Hindlimb muscle (tissue), 1 donor: ENCODE results near the gene HSD17B8. TPM values are rescaled to one million over a fixed set of nuclear protein-coding genes. Genes with fewer than 3 reads are reported as not detected.

ENCODE experiments used
- DNase-seq: peaks from one replicate; pipeline ENCODE4 v3.0.0-alpha.2; 2013
- polyA plus RNA-seq: library from polyadenylated mRNA; unstranded; fragments of 120-200 nt; gene quantifications from one replicate; pipeline ENCODE4 v1.2.1, GENCODE V29; 2013; ENCODE audit not compliant: insufficient read length

HSD17B8 gene
- 11.5 TPM for polyA plus RNA-seq

DNA sequence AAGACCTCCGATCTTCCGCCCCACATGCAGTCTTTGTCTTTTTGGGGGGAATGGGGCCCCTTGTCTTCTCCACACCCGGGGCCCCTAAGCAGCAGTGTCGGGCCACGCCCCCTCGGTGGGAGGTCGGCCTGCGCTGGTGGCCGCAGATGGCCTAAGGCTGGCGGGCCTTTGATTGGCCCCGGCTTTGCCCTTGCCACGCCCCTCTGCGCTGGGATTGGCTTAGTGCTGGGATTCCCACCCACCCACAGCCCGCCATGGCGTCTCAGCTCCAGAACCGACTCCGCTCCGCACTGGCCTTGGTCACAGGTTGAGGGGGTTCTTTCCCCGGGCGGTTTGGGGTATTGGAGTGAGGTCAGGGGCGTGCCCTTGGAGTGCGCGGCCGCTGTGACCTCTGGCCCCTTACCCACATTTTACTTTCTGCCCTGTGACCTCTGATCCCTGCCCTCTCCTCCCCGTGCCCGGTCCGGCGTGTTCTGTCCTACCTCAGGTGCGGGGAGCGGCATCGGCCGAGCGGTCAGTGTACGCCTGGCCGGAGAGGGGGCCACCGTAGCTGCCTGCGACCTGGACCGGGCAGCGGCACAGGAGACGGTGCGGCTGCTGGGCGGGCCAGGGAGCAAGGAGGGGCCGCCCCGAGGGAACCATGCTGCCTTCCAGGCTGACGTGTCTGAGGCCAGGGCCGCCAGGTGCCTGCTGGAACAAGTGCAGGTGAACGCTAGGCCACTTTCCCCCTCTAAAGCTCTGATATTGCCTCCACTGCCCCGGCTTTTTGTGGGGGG lies at the start of gene HSD17B8:
Gene HSD17B8, plus strand, starts transcription at position 241 of the 776 bp plus-strand sequence. Its CDS starts 14 bp downstream, at position 255.
- peak; percentile 92 for DNase-seq

DNA sequence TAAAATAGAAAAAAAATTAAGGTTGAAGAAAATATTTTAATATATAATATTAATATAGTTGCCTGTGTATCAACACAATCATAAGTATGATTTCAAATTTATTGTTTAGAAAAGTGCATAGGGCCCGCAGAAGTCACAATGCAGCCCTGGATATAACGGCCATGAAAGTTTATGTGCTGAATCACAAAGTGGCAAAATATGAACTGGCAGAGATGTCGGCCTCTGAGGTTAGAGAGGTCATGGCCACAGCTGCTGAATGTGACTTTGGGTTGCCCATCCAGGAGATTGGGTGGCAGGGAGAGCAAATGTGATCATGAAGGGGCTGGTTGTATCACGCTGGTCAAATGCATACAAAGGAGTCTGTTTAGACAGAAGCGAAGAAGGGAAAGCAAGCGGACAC lies 47.9 kb upstream of the HSD17B8 start:
- no peak for DNase-seq

DNA sequence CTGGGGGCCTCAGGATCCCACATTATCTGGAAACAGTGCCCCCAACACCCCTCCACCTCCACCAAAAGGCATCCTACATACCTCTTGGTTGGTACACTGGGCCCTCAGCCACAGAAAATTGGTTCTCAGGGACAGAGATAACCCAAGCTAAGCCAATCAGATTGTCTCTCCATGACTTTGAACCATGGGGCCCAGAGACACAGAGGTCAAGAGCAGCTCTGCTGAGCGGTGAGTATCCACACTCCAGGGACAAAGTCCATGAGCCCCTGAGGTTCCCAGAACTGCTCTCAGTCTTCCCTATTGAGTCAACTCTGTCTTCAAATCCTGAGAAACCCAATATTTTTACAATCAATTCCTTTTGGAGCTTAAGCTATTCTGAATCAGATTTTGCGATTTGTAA lies 47.5 kb upstream of the HSD17B8 start:
- DNase-seq: no peak

DNA sequence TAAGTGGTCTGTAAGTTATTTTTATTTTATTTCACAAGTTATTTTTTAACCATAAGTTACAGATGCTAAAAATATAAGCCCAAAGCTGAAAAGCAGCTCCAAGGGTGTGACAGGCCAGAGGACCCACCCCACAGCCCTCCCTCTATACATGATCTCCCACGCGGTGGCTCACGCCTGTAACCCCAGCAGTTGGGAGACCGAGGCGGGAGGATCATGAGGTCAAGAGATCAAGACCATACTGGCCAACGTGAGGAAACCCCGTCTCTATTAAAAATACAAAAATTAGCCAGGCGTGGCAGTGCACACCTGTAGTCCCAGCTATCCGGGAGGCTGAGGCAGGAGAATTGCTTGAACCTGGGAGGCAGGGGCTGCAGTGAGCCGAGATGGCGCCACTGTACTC lies 44.4 kb upstream of the HSD17B8 start:
- no peak for DNase-seq

DNA sequence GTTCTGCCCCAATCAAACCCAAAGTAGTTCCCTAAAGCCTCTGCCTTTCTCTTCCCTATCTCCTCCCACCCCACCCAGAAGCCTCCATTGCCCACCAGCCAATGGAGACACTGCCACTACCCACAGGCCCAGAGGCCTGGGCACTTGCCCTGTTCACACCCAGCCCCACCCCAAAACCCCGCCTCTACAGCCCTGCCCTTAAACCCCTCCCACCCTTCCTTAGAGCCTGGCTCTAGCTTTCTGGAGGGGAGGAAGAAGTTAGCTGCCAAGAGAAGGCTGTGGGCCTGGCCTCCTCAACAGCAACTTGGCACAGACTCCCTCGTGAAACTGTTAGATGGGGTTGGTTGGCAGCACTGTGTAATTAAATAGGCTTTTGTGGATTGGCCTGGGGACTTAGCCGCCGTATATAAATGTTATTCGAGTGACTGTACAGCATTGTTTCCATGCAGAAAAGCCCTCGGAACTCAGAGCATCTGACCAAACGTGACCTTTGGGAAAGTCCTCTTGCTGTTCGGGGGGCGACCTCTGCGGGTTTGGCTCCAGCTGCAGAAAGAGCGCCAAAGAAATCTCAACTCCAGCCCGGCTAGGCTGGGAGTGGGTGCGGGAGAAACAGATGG lies 43.6 kb upstream of the HSD17B8 start:
- peak; percentile 70 for DNase-seq

DNA sequence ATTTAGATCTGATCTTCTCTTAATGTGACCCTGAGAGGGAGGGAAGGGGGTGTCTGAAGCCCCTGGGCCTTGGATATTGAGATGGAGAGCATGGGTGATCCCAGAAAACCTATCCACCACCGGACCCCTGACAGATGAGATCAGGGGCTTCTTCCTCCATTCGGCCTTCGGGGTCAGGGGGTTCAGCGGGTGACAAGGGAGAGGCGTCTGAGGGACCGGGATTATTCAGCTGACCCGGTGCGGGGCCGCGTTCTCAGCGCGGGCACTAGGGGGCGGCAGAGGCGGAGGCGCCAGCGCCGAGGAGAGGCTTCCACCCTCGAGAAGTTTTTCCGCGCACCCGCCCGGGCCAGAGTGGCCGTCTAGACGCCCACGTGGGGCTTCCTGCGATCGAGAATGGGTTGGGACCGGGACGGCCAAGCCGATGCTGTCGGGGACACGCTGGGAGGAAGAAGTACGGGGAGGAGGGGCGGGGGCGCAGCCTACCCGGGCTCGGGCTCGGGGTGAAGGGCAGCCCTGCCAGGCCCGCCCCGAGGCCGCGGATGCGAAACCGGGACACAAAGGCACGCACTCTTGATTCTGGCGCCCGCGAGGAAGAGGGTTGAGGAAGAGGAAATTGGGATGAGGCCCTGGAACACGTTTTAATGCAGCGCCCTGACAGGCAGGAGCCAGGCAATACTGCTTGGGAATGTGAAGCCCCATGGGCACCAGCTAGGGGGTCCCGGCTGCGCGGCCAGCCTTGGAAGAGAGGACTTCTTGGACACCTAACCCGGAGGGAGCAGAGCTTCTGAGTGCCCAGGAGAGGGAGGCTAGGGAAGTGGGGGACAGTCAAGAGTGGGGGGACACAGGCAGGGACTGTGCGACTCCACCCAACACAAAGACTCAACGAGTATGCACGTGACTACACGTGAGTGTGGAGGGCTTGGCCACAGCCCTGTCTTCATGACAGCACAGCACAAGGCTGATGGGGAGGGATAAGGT lies 42.8 kb upstream of the HSD17B8 start:
- peak; percentile 83 for DNase-seq

DNA sequence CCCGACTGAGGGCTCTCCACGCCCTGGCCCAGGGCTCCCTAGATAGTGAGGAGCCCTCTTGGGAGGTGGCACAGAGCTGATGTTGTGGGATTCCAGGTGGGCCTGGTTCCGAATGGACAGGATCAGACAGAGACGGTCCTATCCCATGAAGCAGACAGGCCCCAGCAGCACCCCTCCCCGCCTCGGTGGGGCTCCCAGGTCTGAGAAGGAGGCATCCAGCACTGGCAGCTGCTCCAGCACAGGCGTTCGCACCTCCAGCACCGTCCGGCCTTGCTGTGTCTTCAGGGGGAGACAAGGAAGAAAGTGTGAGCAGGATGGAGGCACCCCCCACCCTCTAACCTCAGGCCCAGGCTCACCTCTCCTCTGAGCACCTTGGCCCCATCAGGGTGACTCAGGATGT lies 40.9 kb upstream of the HSD17B8 start:
- no peak for DNase-seq

DNA sequence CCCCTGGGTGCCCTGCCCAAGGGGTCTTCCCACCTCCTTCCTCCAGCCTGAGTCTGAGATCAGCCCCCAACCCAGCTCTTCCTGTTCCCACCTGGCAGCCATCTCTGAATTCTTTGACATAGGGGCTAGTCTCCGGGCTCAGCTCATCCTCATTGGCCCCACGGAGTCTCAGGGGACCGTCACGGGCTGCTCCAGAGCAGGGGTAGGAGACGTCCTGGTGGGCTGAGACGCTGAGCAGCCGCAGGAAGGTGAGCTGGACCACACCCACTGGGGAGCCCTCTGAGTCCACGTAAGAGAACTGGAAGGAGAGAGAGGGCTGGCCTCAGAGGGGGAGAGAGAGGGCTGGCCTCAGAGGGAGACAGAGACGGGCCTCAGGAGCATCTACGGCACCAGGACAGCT lies 40.3 kb upstream of the HSD17B8 start:
- no peak for DNase-seq

DNA sequence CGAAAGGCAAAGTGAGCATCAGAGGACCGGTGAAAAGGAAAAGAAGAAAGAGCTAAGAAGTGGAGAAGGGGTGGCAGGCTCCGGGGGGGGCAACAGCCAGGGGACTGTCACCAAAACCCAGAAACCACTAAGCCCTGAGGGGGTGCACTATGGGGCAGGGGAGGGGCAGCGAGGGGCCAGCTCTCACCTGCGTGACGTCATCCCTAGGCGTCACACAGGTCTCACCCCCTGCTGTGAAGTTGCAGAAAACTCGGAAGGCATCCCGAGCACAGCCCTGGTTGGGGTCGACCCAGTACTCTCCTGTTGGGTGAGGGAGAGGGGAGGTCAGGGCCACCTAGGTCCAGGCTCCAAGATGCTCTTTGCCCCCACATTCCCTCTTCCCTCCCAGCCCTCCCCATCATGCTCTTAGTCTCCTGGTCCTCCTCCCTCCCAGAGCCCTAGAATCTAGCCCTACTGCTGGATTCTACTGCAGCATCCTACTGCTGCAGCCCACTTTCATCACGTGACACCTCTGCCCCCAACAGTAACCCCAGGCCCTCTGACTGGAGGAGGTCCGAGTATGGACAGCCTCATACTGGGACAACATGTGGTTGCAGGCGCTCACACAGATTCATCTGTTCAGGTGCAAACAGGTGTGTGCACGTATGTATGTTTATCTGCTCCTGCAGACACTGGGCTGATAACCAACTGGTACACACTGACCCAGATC lies 39.6 kb upstream of the HSD17B8 start:
- DNase-seq: no peak

DNA sequence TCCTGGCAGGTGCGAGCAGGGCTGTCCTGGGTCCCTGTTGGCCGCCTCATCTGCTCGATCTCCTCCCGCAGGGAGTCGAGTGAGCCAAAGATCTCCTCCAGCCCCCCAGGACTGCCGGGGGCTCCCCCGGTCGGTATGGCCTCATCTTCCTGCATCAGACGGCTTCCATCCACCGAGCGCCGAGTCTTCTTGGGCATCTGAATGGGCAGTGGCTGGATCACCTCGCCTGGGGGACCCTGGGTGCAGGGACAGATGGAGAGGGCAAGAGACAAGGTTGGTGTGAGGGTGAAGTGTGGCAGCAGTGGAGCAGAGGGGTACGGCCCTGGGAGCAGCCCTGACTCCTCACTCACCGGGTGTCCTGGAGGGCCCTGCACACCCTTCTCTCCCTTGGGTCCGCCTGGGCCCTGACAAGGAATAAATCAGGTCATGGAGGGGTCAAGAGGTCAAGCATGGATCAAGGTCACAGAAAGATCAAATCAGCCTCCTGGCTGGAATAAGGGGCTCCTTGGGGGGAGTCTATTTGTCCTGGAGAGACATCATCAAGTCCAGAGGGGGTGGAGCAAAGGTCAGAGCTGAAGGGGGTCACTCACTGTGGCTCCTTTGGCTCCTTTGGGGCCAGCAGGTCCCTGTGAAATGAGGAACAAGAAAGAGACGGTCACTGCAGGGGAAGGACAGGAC lies 38.7 kb upstream of the HSD17B8 start:
- no peak for DNase-seq

DNA sequence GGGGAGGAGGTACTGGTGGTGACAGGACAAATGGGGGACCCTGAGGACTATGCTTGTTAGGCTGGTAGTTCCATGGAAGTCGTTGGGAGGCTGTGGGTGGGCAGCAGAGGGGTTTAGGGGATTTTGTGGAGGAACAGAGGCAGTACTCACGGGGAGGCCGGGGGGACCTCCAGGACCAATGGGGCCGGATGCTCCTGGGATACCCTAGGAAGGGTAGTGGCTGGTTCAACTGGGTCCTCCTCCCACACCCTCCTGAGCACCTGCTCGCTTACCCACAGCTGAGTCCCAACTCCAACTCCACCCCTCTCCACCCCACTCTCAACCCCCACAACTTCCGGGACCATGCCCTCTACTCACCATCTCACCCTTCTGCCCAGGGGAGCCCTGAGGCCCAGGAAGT lies 38.1 kb upstream of the HSD17B8 start:
- DNase-seq: no peak

DNA sequence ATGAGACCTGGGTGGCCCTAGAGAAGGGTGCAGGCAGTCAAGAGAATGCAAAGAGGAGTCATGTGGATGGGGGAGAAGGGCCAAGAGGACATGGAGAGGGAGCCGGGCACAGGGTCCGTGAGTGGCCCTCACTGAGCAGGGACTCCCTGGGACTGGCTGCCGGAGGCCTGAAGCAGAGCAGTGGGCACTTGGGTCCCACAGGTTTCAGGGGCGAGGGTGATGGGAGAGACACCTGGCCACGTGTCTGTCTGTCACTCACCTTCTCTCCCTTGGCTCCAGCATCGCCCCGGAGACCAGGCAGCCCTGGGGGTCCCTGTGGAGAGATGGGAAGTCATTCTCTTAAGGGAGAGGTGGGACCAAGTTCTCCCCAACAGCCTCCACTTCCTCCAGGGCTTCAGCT lies 37.6 kb upstream of the HSD17B8 start:
- no peak for DNase-seq

DNA sequence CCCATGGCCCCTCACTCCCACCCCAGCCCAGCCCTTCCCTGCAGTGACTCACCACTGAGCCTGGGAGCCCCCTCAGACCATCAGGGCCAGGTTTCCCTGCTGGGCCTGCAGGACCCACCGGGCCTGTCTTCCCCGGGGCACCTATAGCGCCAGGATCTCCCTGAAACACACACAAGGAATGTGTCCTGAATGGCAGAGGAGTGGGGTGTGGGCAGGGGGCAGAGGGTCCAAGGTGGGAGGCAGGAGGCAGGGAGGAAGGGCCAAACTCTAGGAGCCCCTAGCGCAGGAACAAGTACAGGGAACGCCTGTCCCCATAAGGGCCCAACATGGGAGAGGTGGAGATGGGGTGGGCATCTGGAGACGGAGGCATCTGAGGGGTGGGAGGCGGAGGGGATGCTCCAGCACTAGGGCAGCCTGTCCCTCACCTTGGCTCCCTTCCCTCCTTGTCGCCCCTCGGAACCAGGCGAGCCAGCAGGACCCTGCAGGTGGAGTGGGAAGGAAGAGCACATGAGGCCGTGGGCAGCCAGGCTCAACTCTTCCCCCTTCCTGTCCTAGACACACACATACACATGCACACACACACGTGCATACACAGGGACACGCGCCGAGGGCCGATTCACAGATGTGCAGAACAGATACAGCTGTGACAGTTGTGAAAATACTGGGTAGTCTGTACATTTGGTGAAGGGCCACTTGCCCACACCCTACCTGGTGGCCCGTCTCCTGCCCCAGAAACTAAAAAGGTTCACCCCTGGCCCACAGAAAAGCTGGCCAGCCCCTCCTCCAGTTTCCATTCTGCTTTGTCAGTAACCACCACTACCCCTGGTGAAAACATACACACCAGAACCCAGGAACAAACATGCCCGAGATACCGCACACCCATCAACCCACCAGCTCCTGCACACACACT lies 36.8 kb upstream of the HSD17B8 start:
- DNase-seq: no peak

DNA sequence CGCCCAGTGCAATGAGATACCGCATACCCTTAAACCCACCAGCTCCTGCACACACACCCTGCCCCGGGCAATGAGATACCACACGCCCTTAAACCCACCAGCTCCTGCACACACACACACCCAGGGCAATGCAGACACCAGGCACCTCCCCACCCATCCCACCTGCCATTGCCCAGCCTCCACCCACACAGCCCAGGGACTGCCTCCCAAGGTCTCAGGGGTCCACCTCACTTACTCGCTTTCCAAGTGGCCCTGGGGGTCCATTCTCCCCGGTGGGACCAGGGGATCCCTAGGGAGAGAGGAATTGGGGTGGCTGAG lies 36.2 kb upstream of the HSD17B8 start:
- DNase-seq: no peak

DNA sequence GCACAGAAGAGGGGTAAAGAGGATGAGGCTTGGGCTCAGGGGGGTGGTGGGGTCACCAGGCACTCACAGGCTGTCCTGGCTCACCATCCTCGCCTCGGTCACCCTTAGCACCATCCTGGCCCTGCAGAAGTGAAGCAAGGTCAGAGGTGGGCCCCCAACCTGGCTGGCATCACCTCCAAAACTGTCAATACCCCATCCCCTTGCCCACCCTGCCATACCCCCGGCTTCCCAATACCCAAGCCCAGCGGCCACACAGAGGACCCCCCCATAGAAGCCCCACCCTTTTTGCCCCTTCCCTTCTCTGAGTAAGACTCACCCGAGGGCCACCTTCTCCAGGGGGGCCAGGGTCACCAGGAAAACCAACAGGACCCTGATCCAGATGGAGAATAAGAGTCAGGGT lies 35.8 kb upstream of the HSD17B8 start:
- DNase-seq: no peak

DNA sequence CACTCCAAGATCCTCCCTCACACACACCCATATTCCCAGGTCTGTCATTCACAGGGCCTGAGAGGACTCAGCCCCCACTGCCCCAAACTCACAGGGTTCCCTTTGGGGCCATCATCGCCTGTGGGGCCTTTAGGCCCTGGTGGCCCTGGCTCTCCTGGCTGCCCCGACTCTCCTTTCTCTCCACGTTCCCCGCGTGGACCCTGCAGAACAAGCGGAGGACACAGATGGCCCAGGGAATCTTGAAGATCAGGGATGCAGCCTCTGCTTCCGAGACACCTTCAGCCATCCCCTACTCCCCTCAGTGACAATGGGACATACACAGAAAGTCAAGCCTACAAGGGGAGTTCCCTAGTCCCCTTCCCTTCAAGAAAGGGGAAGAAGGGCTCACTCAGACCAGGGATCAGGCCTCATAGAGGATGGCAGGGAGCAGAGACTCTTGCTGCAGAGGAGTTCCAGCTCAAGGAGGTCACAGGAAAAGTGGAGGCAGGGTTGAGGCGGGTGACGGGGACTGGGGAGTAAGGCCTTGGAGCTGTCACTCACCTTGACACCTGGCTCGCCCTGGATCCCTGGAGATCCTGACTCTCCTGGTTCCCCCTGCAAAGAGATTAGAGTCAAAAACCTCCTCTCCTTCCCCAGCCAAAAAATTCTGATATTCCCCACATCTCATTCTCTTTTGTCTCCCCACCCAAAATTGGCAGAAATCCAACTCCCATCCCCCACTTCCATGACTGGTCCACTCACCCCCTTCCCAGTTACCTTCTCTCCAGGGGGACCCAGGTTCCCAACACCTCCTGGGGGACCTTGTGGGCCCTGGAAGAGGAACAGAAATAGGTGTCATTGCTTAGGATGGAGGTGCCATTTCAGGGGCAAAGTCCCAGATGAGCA lies 34.9 kb upstream of the HSD17B8 start:
- DNase-seq: no peak

DNA sequence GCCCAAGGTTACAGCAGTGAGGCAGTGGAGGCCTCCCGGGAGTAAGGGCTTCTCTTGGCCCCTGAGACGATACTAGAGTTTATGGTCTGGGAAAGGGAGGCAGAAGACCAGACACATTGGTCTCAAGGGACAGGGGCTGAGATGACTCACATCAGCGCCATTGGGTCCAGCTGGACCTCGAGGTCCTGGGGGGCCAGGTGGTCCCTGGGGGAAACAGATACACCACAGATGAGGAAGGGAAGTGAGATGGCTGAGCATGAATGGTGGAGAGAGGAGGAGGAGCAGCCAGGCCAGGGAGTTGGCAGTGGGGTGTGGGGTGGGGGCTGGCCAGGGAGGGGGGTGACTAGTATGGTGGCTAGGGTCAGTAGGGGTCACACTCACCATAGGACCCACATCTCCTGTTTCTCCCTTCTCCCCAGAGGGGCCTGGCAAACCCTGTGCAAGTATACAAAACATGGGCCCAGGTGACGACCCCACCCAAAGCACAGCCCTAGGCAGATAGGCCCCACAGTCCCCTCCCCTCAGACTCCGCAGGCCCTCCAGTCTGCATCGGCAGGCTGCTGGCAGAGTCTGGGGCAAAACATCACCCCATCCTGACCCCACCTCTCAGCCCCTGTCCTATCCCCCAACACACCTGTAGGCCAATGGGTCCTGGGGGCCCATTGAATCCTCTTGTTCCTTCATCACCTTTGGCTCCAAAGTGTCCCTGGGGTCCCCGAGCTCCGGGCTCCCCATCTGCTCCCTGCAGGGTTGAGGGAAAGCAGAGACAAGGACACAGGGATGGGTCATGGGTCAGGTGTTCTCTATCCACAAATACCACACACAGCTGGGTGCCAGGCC lies 34.1 kb upstream of the HSD17B8 start:
- DNase-seq: no peak

DNA sequence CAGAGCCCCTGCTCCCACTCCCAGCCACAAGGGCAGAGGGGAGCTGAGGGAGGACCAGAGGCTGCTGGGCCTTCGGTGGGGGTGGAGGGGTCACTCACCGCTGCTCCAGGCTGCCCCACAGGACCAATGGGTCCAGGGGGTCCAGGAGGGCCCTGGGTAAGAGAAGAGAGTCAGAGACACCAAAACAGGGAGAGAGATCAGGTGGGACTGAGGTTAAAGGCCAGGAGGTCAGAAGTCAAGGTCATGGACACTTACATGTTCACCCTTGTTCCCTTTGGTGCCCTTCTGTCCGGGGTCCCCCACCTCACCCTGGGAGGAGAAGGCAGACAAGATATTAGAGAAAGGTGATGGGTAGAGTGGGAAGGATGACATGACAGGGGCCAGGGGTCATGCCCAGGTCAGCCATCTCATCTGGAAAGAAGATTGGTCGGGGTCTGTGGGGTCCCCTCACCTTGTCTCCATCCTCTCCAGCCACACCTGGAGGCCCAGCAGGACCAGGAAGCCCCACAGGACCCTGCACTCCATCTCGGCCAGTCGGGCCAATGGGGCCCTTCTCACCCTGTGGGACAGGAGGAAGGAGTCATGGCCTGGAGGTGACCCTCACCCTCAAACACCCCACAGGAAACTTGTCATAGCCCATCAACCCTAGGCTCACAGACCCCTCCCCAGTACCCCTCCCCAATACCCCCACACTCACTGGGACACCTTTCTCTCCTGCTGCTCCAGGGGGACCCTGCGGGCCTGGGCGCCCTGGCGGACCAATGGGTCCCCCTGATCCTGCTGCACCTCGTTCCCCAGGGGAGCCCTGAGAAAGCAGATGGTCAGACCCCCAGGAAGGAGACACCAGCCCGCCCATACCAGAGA lies 33.2 kb upstream of the HSD17B8 start:
- DNase-seq: no peak
